ENCODE data around the gene PRKG1. TPM values are rescaled to one million over a fixed set of nuclear protein-coding genes. Genes with fewer than 3 reads are reported as not detected.
"Not testable (repeated sequence)": the region's sequence is repeated elsewhere in the genome, so short reads cannot be mapped to it uniquely, and the experiment has no call there.

The PRKG1 gene
- total RNA-seq, 2 donors from 2014 or later = 145 to 381 TPM

DNA sequence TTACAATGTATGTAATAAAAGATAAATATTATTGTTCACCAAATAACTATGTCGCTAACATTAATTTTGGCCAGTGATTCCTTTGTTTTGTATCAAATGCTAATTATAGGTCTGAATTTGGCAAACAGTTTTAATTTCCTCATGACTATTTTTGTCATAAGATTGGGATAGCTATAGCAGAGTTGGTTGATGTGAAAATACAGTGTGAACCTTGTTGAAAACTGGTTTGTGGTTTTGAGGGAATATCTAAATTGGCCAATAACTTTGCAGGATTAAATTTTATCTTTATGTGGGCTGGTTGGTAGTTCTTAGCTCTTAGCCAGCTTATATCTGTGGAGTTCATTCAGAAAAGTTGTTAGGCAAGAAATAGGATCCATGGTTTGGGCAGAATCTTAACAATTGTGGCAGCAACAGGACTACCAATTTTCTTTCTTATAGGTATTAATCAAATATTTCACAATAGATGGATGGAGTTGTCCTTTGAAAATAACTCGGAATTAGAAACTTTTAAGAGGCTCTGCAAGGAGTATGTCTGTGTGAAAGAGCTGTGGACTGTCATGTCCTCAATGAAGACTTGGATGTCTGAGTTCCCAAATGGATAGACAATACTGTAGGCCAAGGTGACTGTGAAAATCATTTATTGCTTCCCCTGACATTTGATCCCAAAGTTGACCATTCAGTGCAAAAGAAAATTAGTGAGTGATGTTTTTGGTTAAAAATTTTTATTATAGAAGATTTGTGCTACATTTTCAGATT lies 73.5 kb downstream of the PRKG1 start:
- Histone ChIP-seq H3K27ac (peak overlapping the region; percentile 17 to 36), H3K9me3 (no peaks in the 10 kb centered on the region), H3K4me3 (no peak overlapping the region), H3K27me3 (replicated peaks; ENCODE audit: insufficient read depth) (no peaks in the 10 kb centered on the region), H3K36me3 (no peaks in the 10 kb centered on the region), H3K4me1 (ENCODE audit: control insufficient read depth in 1 of 2, low read depth in 2 of 2) (peaks cover 26 to 45% of the 10 kb centered on the region in 2 donors)
- no peak for TF ChIP-seq CTCF (IDR thresholded peaks at IDR 0.05)
- DNase-seq (ENCODE audit: low spot score) = no peak
- no peak for ATAC-seq (ENCODE audit: insufficient number of reproducible peaks, low FRiP score, low read depth)

DNA sequence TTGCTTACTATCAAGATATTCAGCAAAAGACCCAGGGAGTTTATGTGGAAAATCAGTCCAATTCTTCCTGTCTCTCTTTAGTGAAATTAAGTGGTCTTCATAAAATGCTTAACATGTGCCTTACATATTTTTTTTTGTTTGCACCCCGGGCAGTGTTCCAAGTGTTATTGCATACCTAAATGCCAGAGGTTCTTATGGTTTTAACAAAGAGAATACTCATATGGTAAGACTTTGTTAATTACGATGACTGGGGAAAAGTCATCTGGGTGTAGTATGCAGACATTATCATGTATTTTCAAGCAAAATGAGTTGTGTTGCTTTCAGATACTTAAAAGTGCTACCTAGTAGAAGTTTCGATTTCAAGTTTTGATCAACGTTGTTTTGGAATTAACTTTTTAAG lies 82.6 kb downstream of the PRKG1 start:
- ATAC-seq (ENCODE audit: insufficient number of reproducible peaks, low FRiP score, low read depth) (no peak), DNase-seq (ENCODE audit: low spot score) (no peak)
- Histone ChIP-seq H3K27ac (no peak overlapping the region), H3K4me1 (ENCODE audit: control insufficient read depth in 1 of 2, low read depth in 2 of 2) (peaks cover 21 to 36% of the 10 kb centered on the region in 2 donors), H3K4me3 (no peak overlapping the region), H3K9me3 (no peaks in the 10 kb centered on the region), H3K36me3 (peaks cover 3% of the 10 kb centered on the region), H3K27me3 (replicated peaks; ENCODE audit: insufficient read depth) (no peaks in the 10 kb centered on the region)
- TF ChIP-seq CTCF (IDR thresholded peaks at IDR 0.05) = no peak

- ATAC-seq (ENCODE audit: insufficient number of reproducible peaks, low FRiP score, low read depth) (no peak), DNase-seq (ENCODE audit: low spot score) (no peak)
Observed at GRCh38 chr10:51158832-51159231, 84.5 kb downstream of the PRKG1 start.

GRCh38 chr10:51159841-51160240 lies 85.6 kb downstream of the PRKG1 start:
- ATAC-seq (ENCODE audit: insufficient number of reproducible peaks, low FRiP score, low read depth) (no peak), DNase-seq (ENCODE audit: low spot score) (no peak)
- H3K27ac ChIP-seq = no peak overlapping the region
- no peak for TF ChIP-seq CTCF (IDR thresholded peaks at IDR 0.05)
- H3K4me1 ChIP-seq (ENCODE audit: control insufficient read depth in 1 of 2, low read depth in 2 of 2) = peaks cover 22 to 23% of the 10 kb centered on the region in 2 donors
- H3K36me3 ChIP-seq = no peaks in the 10 kb centered on the region
- no peak overlapping the region for H3K4me3 ChIP-seq
- no peaks in the 10 kb centered on the region for H3K27me3 ChIP-seq (replicated peaks; ENCODE audit: insufficient read depth)
- H3K9me3 ChIP-seq = no peaks in the 10 kb centered on the region

More at GRCh38 chr10:51158832-51159231, 84.5 kb downstream of the PRKG1 start:
- no peaks in the 10 kb centered on the region for H3K9me3 ChIP-seq
- TF ChIP-seq CTCF (IDR thresholded peaks at IDR 0.05) = no peak
- H3K27me3 ChIP-seq (replicated peaks; ENCODE audit: insufficient read depth) = no peaks in the 10 kb centered on the region
- H3K27ac ChIP-seq = no peak overlapping the region
- H3K4me1 ChIP-seq (ENCODE audit: control insufficient read depth in 1 of 2, low read depth in 2 of 2) = peaks cover 22 to 26% of the 10 kb centered on the region in 2 donors
- H3K4me3 ChIP-seq = no peak overlapping the region
- peaks cover 1% of the 10 kb centered on the region for H3K36me3 ChIP-seq

GRCh38 chr10:51162002-51162401 lies 87.7 kb downstream of the PRKG1 start:
- Histone ChIP-seq H3K27me3 (replicated peaks; ENCODE audit: insufficient read depth) (no peaks in the 10 kb centered on the region), H3K36me3 (no peaks in the 10 kb centered on the region), H3K9me3 (no peaks in the 10 kb centered on the region), H3K4me3 (no peak overlapping the region), H3K27ac (no peak overlapping the region), H3K4me1 (ENCODE audit: control insufficient read depth in 1 of 2, low read depth in 2 of 2) (peaks cover 18 to 23% of the 10 kb centered on the region in 2 donors)
- ATAC-seq (ENCODE audit: insufficient number of reproducible peaks, low FRiP score, low read depth) = no peak
- no peak for DNase-seq (ENCODE audit: low spot score)
- no peak for TF ChIP-seq CTCF (IDR thresholded peaks at IDR 0.05)

GRCh38 chr10:51163380-51164049 lies 89.2 kb downstream of the PRKG1 start:
- peaks cover 17 to 23% of the 10 kb centered on the region in 2 donors for H3K4me1 ChIP-seq (ENCODE audit: control insufficient read depth in 1 of 2, low read depth in 2 of 2)
- H3K27ac ChIP-seq; H3K4me3 ChIP-seq; ATAC-seq (ENCODE audit: insufficient number of reproducible peaks, low FRiP score, low read depth); DNase-seq (ENCODE audit: low spot score); H3K27me3 ChIP-seq (replicated peaks; ENCODE audit: insufficient read depth); H3K36me3 ChIP-seq; H3K9me3 ChIP-seq: not testable (repeated sequence)

Measured in thoracic aorta (tissue), 2 donors.